DND-41 (cell line): ENCODE results near the gene DGKI.

Experiments used
- ATAC-seq: fragments of 200-7000 bp; cut with Tn5 transposase; 3 replicates; pipeline ENCODE4 v1.9.1; 2021; ENCODE audit warnings: low read depth; ENCODE audit not compliant: insufficient read depth
- DNase-seq: peaks from one replicate; pipeline ENCODE4 v3.0.0-alpha.2; 2020
- H2AFZ ChIP-seq: 2 replicates; pipeline ENCODE4 v1.6.0; 2012; ENCODE audit warnings: low read depth, low read length
- H3K27ac ChIP-seq: 2 replicates; pipeline ENCODE4 v1.5.1; 2012; ENCODE audit warnings: low read length, inconsistent platforms
- H3K27me3 ChIP-seq: fragments of 200-600 bp; sonication (generic); 2 replicates; pipeline ENCODE4 v1.6.0; 2012; ENCODE audit warnings: low read length, mild to moderate bottlenecking, inconsistent platforms; ENCODE audit not compliant: insufficient read depth, poor library complexity
- H3K36me3 ChIP-seq: 2 replicates; pipeline ENCODE4 v1.5.1; 2012; ENCODE audit warnings: low read length, inconsistent platforms; ENCODE audit not compliant: insufficient read depth
- H3K4me1 ChIP-seq: 2 replicates; pipeline ENCODE4 v1.5.1; 2012; ENCODE audit warnings: mild to moderate bottlenecking, low read length; ENCODE audit not compliant: insufficient read depth
- H3K4me2 ChIP-seq: 2 replicates; pipeline ENCODE4 v1.6.0; 2012; ENCODE audit warnings: mild to moderate bottlenecking, moderate library complexity, low read length, inconsistent platforms; ENCODE audit not compliant: insufficient read depth
- H3K4me3 ChIP-seq, 2 experiments: fragments of 200-600 bp in 1 of 2; shearing (Covaris generic) in 1 of 2; 2 replicates each; pipeline ENCODE4 v1.5.1; 2012 to 2016; ENCODE audit warnings: inconsistent platforms in 2 of 2, low read length in 2 of 2, mild to moderate bottlenecking in 2 of 2, low read depth in 1 of 2, moderate library complexity in 1 of 2
- H3K79me2 ChIP-seq: 2 replicates; pipeline ENCODE4 v1.6.0; 2012; ENCODE audit warnings: low read length, inconsistent platforms; ENCODE audit not compliant: insufficient read depth
- H3K9ac ChIP-seq: 2 replicates; pipeline ENCODE4 v1.6.0; 2012; ENCODE audit warnings: low read depth, mild to moderate bottlenecking, inconsistent platforms, low read length, moderate library complexity
- H3K9me3 ChIP-seq: 2 replicates; pipeline ENCODE4 v1.5.1; 2012; ENCODE audit warnings: low read length, moderate library complexity, mild to moderate bottlenecking, inconsistent platforms; ENCODE audit not compliant: insufficient read depth, severe bottlenecking
- H4K20me1 ChIP-seq: 2 replicates; pipeline ENCODE4 v1.6.0; 2012; ENCODE audit warnings: low read length; ENCODE audit not compliant: insufficient read depth
- EZH2 ChIP-seq: IDR thresholded peaks from 3 replicates; pipeline ENCODE4 v1.6.1; 2012; ENCODE audit warnings: borderline replicate concordance, low read depth, mild to moderate bottlenecking, moderate library complexity, low read length, inconsistent platforms; ENCODE audit not compliant: severe bottlenecking
- TF ChIP-seq, protein P1 (sequence below): IDR thresholded peaks from 2 replicates; pipeline ENCODE4 v1.5.1; 2012; ENCODE audit warnings: borderline replicate concordance, low read length, moderate library complexity, mild to moderate bottlenecking; ENCODE audit not compliant: poor library complexity, severe bottlenecking; ENCODE audit errors: extremely low read depth

The DGKI gene

DNA sequence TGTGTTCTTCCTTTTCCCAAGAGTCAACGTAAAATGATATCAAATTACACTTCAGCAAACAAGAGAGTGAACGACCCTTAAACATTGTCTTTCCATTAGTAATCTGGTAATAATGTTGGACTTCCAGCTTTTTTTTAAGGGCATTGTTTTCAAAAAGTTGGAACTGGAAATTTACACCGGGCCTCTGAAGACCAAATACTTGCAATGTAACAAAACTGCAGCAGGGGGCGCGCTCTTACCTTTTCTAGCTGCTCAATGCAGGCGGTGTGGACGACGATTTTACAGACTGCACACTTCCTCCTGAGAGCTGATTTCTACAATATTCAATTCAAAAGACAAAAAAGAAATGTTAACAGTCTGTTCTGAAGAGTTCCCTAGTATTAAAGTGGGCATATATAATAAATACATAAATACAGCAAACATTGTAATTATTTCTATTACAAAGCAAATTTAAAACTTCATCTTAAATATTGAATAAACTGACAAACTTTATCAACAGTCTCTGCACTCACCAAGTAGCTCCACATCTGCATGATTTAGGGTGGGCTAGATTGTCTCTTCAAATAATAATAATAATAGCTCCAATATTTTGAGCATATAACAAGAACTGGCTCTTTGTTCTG is 190.4 kb downstream of the DGKI start:
- H3K27me3 ChIP-seq: peaks cover 12% of the 10 kb centered on the region
- H2AFZ ChIP-seq: no peak overlapping the region
- no peaks in the 10 kb centered on the region for H3K36me3 ChIP-seq
- H4K20me1 ChIP-seq: no peaks in the 10 kb centered on the region
- no peak for TF ChIP-seq EZH2
- TF ChIP-seq, protein P1, sequence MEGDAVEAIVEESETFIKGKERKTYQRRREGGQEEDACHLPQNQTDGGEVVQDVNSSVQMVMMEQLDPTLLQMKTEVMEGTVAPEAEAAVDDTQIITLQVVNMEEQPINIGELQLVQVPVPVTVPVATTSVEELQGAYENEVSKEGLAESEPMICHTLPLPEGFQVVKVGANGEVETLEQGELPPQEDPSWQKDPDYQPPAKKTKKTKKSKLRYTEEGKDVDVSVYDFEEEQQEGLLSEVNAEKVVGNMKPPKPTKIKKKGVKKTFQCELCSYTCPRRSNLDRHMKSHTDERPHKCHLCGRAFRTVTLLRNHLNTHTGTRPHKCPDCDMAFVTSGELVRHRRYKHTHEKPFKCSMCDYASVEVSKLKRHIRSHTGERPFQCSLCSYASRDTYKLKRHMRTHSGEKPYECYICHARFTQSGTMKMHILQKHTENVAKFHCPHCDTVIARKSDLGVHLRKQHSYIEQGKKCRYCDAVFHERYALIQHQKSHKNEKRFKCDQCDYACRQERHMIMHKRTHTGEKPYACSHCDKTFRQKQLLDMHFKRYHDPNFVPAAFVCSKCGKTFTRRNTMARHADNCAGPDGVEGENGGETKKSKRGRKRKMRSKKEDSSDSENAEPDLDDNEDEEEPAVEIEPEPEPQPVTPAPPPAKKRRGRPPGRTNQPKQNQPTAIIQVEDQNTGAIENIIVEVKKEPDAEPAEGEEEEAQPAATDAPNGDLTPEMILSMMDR: peak; percentile 77
- ATAC-seq (peak; percentile 79), DNase-seq (peak; percentile 68)
- no peak overlapping the region for H3K27ac ChIP-seq
- H3K79me2 ChIP-seq: no peaks in the 10 kb centered on the region
- no peaks in the 10 kb centered on the region for H3K4me1 ChIP-seq
- H3K4me3 ChIP-seq: no peak overlapping the region
- no peak overlapping the region for H3K4me2 ChIP-seq
- no peak overlapping the region for H3K9ac ChIP-seq
- H3K9me3 ChIP-seq: no peaks in the 10 kb centered on the region

DNA sequence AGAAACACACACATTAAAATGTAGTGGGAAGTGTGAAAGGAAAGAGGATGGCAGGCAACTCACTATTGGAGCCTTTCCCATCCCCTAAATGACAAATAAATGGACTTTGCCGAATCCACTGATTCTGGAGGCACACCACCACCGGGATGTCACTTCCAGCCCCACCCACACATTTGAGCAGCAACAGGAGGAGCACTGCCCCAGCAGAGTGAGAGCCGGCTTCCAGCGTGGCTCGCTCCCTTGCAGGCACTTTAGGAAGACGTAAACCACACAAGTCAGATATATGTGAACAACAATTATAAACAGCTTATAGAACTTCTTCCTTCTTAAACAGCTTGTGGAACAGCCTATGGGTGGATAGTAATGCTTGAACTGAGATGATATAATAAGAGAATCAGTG is 191.0 kb downstream of the DGKI start:
- Histone ChIP-seq H3K27me3 (peaks cover 12% of the 10 kb centered on the region), H3K9ac (no peak overlapping the region), H3K36me3 (no peaks in the 10 kb centered on the region), H3K4me2 (no peak overlapping the region), H4K20me1 (no peaks in the 10 kb centered on the region), H3K4me1 (no peaks in the 10 kb centered on the region), H3K9me3 (no peaks in the 10 kb centered on the region), H3K79me2 (no peaks in the 10 kb centered on the region), H3K4me3 (no peak overlapping the region), H3K27ac (no peak overlapping the region), H2AFZ (no peak overlapping the region)
- ATAC-seq (no peak), DNase-seq (no peak)
- TF ChIP-seq, protein P1: no peak
- TF ChIP-seq EZH2: no peak

DNA sequence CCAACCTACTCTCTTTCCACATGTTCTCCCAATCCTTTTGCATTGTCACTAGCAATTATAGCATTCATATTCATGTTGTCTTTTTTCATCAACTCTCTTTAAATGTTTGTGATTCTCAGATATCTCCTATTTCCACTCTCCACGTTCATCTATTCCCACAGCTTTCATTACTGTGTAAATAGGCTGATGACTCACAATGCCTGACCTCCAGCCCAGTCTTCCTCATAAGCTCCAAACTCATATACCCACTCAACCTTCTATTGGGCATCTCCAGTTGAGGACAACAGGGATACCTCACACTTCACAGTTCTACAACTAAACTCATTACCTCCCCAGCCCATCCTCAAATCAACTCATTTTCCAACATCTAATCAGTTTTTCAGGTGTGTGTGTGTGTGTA is 194.1 kb downstream of the DGKI start:
- Histone ChIP-seq H3K4me3 (no peak overlapping the region), H3K27me3 (peaks cover 3% of the 10 kb centered on the region), H3K79me2 (no peaks in the 10 kb centered on the region), H4K20me1 (no peaks in the 10 kb centered on the region), H3K4me1 (no peaks in the 10 kb centered on the region), H3K4me2 (no peak overlapping the region), H3K36me3 (no peaks in the 10 kb centered on the region), H3K9ac (no peak overlapping the region), H3K9me3 (no peaks in the 10 kb centered on the region), H2AFZ (no peak overlapping the region), H3K27ac (no peak overlapping the region)
- TF ChIP-seq, protein P1: no peak
- no peak for TF ChIP-seq EZH2
- ATAC-seq: no peak
- no peak for DNase-seq
